HG03159 (cell line): ENCODE data around the gene SLC2A8.

Source experiments
- ATAC-seq: cut with Tn5 transposase; IDR thresholded peaks from one replicate; pipeline ENCODE4 v1.9.1; 2021; ENCODE audit warnings: mild to moderate bottlenecking, moderate library complexity; ENCODE audit not compliant: unreplicated experiment

Gene SLC2A8

GRCh38 chr9:127423934-127424675 lies 27.1 kb downstream of the SLC2A8 start, which contains the start of gene ZNF79:
ZNF79 (plus strand) TSS chr9:127424382; CDS start chr9:127424788, 406 bp downstream.
- ATAC-seq: peak; percentile 84

- ATAC-seq: peak; percentile 24
Measured at GRCh38 chr9:127424676-127424999, 27.7 kb downstream of the SLC2A8 start.

GRCh38 chr9:127426756-127427155 lies 29.8 kb downstream of the SLC2A8 start:
- no peak for ATAC-seq

GRCh38 chr9:127428348-127428747 lies 31.4 kb downstream of the SLC2A8 start:
- no peak for ATAC-seq

GRCh38 chr9:127430415-127430814 lies 33.4 kb downstream of the SLC2A8 start:
- ATAC-seq: no peak

- no peak for ATAC-seq
Measured at GRCh38 chr9:127437497-127438264, 40.7 kb downstream of the SLC2A8 start.

- no peak for ATAC-seq
Measured at GRCh38 chr9:127438394-127438793, 41.4 kb downstream of the SLC2A8 start.

- ATAC-seq: no peak
Measured at GRCh38 chr9:127444283-127444920, 47.4 kb downstream of the SLC2A8 start.

GRCh38 chr9:127444921-127445850 lies 48.2 kb downstream of the SLC2A8 start:
- no peak for ATAC-seq

GRCh38 chr9:127445851-127446712 lies 49.1 kb downstream of the SLC2A8 start:
- no peak for ATAC-seq

- ATAC-seq: no peak
Measured at GRCh38 chr9:127446713-127447415, 49.9 kb downstream of the SLC2A8 start.

- ATAC-seq: no peak
Measured at GRCh38 chr9:127447416-127448111, 50.6 kb downstream of the SLC2A8 start.

- ATAC-seq: no peak
Measured at GRCh38 chr9:127448112-127448805, 51.3 kb downstream of the SLC2A8 start.

GRCh38 chr9:127449332-127449966 lies 52.5 kb downstream of the SLC2A8 start:
- ATAC-seq: no peak

- no peak for ATAC-seq
Measured at GRCh38 chr9:127450243-127450760, 53.3 kb downstream of the SLC2A8 start.

- peak; percentile 65 for ATAC-seq
Measured at GRCh38 chr9:127450830-127451607, 54.0 kb downstream of the SLC2A8 start, which contains the start of the genes LRSAM1 and RPL12. LRSAM1 (plus strand) TSS chr9:127451510; CDS start chr9:127454528, 3,018 bp downstream. RPL12 (minus strand) TSS chr9:127451406; CDS start chr9:127451317, 89 bp downstream.

GRCh38 chr9:127451608-127451857 lies 54.6 kb downstream of the SLC2A8 start:
- peak; percentile 9 for ATAC-seq
